HG03280 (cell line): ENCODE measurements around the gene GABBR2.

ENCODE experiments used
- ATAC-seq: cut with Tn5 transposase; IDR thresholded peaks from one replicate; pipeline ENCODE4 v1.9.1; 2021; ENCODE audit warnings: mild to moderate bottlenecking, moderate library complexity; ENCODE audit not compliant: unreplicated experiment

GABBR2 gene

GRCh38 chr9:98708933-98709911, at the start of gene GABBR2:
Gene GABBR2 (minus strand): TSS chr9:98708935. CDS start chr9:98708737, 198 bp downstream.
- ATAC-seq: no peak

- no peak for ATAC-seq
These were observed 46.4 kb upstream of the GABBR2 start for GRCh38 chr9:98755006-98755618.

- ATAC-seq: no peak
These were observed 42.5 kb upstream of the GABBR2 start for GRCh38 chr9:98751210-98751609.

DNA sequence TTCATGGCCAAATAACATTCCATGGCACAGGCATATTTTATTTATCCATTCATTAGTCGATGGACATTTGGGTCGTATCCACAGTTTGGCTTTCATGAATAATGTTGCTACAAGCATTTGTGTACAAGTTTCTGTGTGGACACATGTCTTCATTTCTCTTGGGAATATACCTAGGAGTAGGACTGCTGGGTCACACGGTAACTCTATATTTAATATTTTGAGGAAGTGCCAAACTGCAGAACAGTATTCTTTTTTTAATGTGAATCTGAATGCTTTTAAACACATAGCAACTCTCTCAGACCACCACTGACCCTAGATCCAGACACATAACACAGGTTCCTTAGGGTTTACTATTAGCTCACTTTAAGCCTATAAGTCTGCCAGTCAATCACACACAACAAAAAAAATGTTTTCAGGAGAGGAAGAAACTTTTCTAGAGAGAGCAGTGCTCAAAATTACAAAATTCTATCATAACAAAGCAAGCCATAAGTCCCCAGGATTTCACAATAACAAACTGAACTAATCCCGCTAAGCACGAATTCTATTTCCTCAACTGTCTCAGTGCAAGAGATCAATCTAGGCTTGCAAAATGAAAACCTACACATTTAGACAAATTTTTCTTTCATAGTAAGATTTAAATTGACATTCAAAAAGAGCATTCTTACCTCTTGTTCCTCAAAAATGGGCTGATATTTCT, 41.8 kb upstream of the GABBR2 start:
- no peak for ATAC-seq

GRCh38 chr9:98747476-98747875, 38.7 kb upstream of the GABBR2 start:
- no peak for ATAC-seq

- no peak for ATAC-seq
These were observed 36.7 kb upstream of the GABBR2 start for GRCh38 chr9:98745470-98745869.

- ATAC-seq: no peak
These were observed 35.3 kb upstream of the GABBR2 start for GRCh38 chr9:98743818-98744611.

DNA sequence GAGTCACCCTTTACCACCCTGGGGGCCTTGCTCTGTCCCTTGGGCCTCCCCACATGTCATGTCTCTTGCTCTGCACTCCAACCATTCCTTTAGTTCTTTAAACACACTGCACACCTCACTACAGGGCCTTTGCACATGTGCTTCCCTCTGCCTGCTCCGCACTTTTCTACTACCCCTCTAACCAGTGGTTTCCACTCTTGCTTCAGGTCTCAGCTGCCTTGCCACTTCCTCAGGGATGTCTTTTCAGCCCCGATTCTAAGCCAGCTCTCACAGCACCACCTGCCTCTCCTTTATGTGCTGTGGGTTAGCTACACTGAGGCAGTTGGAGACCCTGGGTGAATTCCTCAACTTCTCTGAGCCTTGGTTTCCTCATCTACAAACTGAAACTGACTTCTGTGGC, 34.6 kb upstream of the GABBR2 start:
- ATAC-seq: no peak

GRCh38 chr9:98742325-98743280, 33.9 kb upstream of the GABBR2 start:
- no peak for ATAC-seq

DNA sequence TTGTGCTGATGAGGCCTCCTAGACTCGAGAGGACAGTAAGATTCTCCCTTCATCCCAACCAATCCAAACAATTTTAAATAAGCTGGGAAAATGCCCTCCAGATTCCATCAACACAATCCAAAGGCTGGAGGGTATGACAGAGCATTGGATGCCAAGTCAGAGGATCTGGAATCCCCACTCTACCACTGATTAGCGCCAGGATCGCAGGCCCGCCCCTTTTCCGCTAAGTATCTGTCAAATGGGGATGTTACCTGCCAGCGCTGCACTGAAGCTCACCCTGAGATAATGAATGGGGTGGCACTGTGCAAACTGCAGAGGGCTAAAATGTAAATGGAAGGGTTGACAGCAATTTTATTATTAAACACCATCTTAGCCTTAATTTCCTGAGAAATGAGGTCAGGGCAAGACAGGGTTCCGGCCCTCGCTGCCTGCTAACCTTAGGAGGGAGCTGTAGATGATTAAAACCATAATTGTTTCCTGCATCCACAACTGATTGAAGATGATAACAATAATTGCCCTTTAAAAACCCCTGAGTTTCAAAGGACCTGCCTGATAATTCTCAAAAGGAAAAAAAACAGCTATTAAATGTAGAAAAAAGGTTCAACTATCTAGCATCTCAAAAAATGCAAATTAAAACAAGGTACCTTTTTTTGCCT, 31.6 kb upstream of the GABBR2 start:
- no peak for ATAC-seq

- ATAC-seq: no peak
These were observed 30.0 kb upstream of the GABBR2 start for GRCh38 chr9:98738741-98739140.

- ATAC-seq: no peak
These were observed 27.5 kb upstream of the GABBR2 start for GRCh38 chr9:98736226-98736625.

- ATAC-seq: no peak
These were observed 24.1 kb upstream of the GABBR2 start for GRCh38 chr9:98732801-98733200.

DNA sequence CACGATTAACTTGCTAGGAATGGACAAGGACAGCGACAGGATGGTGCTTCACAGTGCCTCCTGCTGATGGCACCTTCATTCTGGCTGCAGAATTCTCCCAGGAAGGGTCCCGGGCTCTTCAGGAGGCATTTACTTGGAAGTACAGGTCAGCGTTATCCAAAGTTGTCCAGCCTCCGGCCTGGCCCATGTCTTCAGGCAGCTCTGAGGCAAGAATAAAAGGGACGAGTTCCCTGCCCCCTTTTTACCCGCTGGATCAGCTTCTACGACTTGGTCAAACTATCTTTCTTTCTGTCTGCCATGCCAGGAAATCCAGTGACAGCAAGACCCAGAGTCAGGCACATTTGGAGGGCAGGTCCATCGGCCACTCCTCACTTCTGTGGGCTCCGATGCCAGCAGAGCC, 23.4 kb upstream of the GABBR2 start:
- no peak for ATAC-seq

GRCh38 chr9:98730871-98731270, 22.1 kb upstream of the GABBR2 start:
- ATAC-seq: no peak

- no peak for ATAC-seq
These were observed 19.8 kb upstream of the GABBR2 start for GRCh38 chr9:98728500-98728899.

DNA sequence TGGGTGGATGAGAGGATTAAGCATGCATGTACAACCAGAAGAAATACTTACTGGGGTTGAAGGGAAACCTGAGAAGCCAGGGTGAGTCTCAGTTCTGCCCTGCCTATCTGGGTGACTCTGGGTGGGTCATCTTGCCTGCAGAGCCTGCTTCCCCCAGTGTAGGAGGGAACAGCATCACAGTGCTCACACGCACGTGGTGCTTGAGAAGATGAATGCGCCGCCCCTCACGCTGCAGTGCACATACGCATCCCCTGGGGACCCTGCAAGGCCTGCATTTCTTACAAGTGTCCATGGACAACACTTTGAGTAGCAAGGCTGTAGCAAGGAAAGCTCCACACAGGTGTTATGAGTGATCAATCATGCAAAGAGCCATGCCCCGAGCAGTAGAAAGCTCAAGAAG, 18.7 kb upstream of the GABBR2 start:
- ATAC-seq: no peak

DNA sequence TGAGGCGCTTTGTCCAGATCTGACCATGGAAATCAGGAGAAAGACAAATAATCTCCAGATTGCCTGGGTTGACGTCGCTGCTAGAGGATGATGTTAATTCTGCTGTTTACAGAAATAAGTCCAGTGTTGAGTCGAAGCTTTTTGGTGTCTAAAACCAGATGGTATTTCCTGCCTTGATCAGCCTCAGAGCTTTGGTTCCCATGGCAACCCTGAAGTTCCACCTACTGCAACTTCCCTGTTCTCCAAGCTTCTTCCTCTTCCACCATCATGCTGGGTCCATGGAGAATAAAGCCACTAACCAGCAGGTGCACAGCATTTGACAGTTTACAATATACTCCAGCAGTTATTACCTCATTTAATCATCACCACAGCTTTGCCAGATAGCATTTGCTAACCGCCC, 18.0 kb upstream of the GABBR2 start:
- ATAC-seq: no peak
